Lower leg skin (tissue), 4 donors: ENCODE measurements around the gene GMPR. TPM values are rescaled to one million over a fixed set of nuclear protein-coding genes. Genes with fewer than 3 reads are reported as not detected.

Experiments
- DNase-seq, 2 donors: peaks; one replicate each; pipeline ENCODE4 v3.0.0-alpha.2; 2019; ENCODE audit warnings: low spot score in 2 of 2
- H3K4me3 ChIP-seq: fragments of 200-600 bp; sonication (generic); 2 replicates; pipeline ENCODE4 v1.5.1; 2017; ENCODE audit warnings: mild to moderate bottlenecking, low read depth; ENCODE audit not compliant: poor library complexity, severe bottlenecking
- POLR2A ChIP-seq, 2 donors: fragments of 450-650 bp; IDR thresholded peaks; one replicate each; pipeline ENCODE4 v1.6.1; 2016 to 2017; ENCODE audit warnings: antibody characterized with exemption in 2 of 2, mild to moderate bottlenecking in 1 of 2, moderate library complexity in 1 of 2
- WGBS, 2 donors: methylation state at CpG; one replicate each; pipeline ENCODE4 v1.1.5; 2018; 5-methylcytosine and 5-hydroxymethylcytosine counted together
- intact Hi-C: fragments of 100-400 bp; cut with DNase I; formaldehyde crosslinking; loops from one replicate; pipeline ENCODE4 v1.15.0; 2023; ENCODE audit warnings: low total_unique reads
- total RNA-seq, 4 donors: library from RNA; depleted of rRNA; stranded (reverse); fragments of >200 nt; gene quantifications; one replicate each; pipeline ENCODE4 v1.1.0, GENCODE V29; 2016
- TF ChIP-seq, protein P1 (sequence below), 3 donors: fragments of 450-650 bp; IDR thresholded peaks; one replicate each; pipeline ENCODE4 v1.5.1; 2016; ENCODE audit warnings: antibody characterized with exemption in 3 of 3, mild to moderate bottlenecking in 3 of 3, moderate library complexity in 2 of 3

GMPR gene
- total RNA-seq, 4 donors from 2014 or later = 5.2 to 26.7 (median 10.6) TPM

DNA sequence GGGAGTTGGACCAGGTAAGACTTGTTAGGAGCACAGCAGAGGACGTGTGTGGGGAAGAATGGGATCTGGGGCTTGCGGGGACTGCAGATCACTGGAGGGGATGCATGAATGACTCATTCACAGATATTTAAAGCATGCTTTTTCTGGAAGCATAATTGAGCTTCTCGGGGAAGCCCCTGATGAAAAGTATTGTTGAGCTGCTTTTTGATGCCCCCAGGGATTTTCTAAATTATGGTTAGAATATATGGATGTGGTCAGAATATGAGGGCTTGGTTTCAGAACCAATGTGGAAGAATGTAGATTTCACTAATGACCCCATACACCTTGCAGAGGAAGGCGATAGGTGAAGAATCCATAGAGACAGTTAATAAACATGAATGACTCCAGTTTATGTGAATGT is 36.1 kb downstream of the GMPR start:
- no peak overlapping the region for H3K4me3 ChIP-seq
- intact Hi-C loops = no loop called here
- no peak for DNase-seq
- WGBS, 2 donors = 70 to 75% methylated on average over 4 of the region's 4 CpGs
- TF ChIP-seq, protein P1, sequence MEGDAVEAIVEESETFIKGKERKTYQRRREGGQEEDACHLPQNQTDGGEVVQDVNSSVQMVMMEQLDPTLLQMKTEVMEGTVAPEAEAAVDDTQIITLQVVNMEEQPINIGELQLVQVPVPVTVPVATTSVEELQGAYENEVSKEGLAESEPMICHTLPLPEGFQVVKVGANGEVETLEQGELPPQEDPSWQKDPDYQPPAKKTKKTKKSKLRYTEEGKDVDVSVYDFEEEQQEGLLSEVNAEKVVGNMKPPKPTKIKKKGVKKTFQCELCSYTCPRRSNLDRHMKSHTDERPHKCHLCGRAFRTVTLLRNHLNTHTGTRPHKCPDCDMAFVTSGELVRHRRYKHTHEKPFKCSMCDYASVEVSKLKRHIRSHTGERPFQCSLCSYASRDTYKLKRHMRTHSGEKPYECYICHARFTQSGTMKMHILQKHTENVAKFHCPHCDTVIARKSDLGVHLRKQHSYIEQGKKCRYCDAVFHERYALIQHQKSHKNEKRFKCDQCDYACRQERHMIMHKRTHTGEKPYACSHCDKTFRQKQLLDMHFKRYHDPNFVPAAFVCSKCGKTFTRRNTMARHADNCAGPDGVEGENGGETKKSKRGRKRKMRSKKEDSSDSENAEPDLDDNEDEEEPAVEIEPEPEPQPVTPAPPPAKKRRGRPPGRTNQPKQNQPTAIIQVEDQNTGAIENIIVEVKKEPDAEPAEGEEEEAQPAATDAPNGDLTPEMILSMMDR (IDR thresholded peaks at IDR 0.05) = no peak
- TF ChIP-seq POLR2A (IDR thresholded peaks at IDR 0.05) = no peak

DNA sequence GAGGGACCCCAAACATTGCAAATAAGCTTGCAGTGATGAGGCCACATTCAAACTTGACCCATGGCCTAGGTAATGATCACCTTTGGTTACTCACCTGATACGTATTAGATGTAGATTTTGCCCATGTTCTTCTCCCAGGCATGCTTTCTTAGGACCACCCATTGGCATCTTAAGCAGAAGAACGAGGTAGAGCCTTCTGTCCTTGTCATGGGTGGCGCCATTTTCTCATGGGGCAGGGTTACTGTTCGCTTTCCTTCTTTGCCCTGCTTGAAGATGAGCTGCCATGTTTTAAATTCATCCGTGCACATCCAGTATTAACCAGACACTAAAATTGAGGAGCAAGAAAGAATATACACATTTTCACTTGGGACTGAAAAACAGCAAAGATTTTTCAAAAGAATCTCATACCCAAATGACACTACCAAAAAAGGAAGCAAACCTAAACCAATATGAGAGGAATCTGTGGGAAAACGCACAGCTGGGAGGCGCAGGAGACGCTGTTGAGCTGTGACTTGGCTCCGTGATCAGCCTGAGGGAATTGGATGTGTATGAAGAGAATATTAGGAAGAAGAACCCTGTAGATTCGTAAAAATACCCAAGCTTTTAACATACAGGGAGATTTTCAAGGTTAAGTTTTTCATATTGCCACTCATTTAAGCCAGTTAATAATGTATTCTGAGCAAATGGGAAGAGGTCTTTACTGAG is 36.6 kb downstream of the GMPR start:
- WGBS, 2 donors = 88 to 89% methylated on average over 10 of the region's 10 CpGs
- TF ChIP-seq POLR2A (IDR thresholded peaks at IDR 0.05) = no peak
- TF ChIP-seq, protein P1 (IDR thresholded peaks at IDR 0.05) = no peak
- intact Hi-C loops = no loop called here
- no peak overlapping the region for H3K4me3 ChIP-seq
- DNase-seq = no peak

DNA sequence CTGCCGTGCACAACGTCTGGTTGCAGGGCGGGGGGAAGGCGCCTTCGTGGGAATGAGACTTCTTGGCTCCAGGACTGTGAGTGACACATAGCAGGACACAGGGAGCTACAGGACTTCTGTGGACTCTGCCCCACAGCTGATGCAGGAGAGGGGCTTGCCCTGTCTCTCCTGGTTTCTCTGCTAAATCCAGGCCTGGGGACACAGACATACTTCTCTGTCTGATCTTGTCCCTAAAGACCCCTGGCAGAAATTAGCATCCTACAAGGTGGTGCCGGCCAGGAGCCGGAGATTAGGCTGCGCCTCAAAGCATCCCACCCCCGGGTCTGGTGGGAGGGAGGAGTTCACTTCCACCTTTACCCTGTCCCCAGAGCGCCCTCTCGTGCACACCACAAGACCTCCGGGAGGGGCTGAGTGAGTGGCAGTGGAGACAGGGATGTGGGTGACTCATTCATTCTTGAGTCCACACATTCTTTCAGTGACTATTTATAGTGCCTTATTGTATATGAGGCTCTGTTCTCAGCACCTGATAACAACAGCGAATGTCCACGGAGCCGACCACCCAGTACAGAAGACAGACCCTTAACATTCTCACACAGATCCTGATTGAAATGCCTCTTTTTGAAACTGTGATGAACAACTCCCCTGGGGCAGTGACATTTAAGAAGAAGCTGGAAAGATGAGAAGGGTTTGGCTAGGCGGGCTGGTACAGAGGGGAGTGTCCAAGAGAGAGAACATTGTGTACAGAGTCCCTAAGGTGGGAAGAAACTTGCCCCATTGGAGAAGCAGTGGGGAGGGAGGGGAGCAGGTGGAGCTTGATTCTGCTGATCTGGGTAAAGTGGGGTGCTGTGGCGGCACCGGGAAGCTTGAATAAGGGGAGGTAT is 39.0 kb downstream of the GMPR start:
- TF ChIP-seq, protein P1 (IDR thresholded peaks at IDR 0.05) = no peak
- TF ChIP-seq POLR2A (IDR thresholded peaks at IDR 0.05) = no peak
- no peak overlapping the region for H3K4me3 ChIP-seq
- 34 to 47% methylated on average over 18 of the region's 18 CpGs for WGBS, 2 donors
- intact Hi-C loops = no loop called here
- peak; percentile 68 to 89 for DNase-seq

DNA sequence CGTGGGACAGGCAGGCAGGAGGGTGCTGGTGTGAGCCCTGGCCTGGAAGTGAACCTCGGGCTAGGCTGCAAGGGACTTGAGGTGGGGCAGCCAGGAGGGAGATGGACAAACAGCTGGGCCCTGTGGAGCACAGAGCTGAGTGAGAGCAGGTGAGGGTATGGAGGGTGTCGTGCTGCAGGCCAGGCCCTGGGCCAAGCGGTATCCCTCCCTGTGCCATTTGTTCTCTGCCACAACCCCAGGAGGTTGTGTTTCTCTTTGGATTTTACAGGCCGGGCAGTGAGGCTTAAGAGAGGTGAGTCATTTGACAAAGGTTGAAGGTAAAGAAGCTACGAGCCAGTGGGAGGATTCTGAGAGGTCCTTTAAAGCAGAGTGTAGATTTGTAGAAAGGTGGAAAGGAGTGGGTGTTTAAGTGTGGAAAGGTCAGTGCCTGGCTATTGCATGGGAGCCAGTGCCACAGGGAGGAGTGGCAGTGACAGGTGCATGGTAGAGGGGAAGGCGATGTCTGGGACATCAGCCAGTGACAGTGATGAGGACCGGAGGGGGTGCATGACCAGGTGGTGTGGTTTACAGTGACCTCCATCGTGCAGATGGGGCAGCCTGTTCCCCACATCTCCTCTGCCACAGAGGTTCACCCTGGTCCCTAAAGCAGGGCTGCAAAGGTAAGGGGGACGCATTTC is 39.8 kb downstream of the GMPR start:
- no peak for TF ChIP-seq POLR2A (IDR thresholded peaks at IDR 0.05)
- TF ChIP-seq, protein P1 (IDR thresholded peaks at IDR 0.05) = no peak
- WGBS, 2 donors = 79 to 83% methylated on average over 10 of the region's 10 CpGs
- intact Hi-C loops = no loop called here
- DNase-seq = no peak
- no peak overlapping the region for H3K4me3 ChIP-seq

DNA sequence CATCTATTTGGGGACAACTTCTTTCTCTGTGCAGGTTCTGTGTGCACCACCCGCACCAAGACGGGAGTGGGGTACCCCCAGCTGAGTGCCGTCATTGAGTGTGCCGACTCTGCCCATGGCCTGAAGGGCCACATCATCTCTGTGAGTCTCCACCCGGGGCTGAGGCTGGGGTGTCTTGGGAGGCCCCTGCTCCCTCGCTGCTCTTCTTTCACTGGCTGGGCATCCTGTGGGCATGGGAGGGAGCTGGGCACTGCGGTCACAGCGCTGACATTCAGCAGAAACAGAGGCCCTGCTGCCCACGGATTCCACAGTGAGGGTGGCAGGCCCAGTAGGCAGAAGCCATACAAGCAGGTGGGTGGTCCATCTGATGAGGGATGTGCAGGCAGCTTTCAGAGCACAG is 40.4 kb downstream of the GMPR start:
- no peak overlapping the region for H3K4me3 ChIP-seq
- DNase-seq = no peak
- TF ChIP-seq POLR2A (IDR thresholded peaks at IDR 0.05) = no peak
- TF ChIP-seq, protein P1 (IDR thresholded peaks at IDR 0.05) = no peak
- WGBS, 2 donors = 91 to 97% methylated on average over 6 to 9 of the region's 9 CpGs
- intact Hi-C loops = no loop called here
